NCI-H1436 (cell line): ENCODE results near the gene DHDH.
A peak's percentile ranks its signal among the peaks of the same experiment; 100 is the strongest.

Experiments used
- DNase-seq: peaks from one replicate; lab custom pipeline; 2025; lab: John Stamatoyannopoulos, UW

The DHDH gene

GRCh38 chr19:48992581-48993174, 59.2 kb downstream of the DHDH start:
- DNase-seq, result no peak

GRCh38 chr19:48993175-48994034, 59.9 kb downstream of the DHDH start, which contains the start of the genes GYS1 and RUVBL2:
Gene GYS1, minus strand, starts transcription at chr19:48993309. Its CDS starts 197 bp downstream, at chr19:48993112.
Gene RUVBL2, plus strand, starts transcription at chr19:48993887. Its CDS starts 25 bp downstream, at chr19:48993912.
- DNase-seq, result peak; percentile 100

GRCh38 chr19:48994035-48994386, 60.5 kb downstream of the DHDH start:
- no peak for DNase-seq
